H54 (cell line): ENCODE data around the gene BLACAT1.
A peak's percentile ranks its signal among the peaks of the same experiment; 100 is the strongest.

Source experiments
- DNase-seq: peaks from one replicate; pipeline ENCODE4 v3.0.0; 2011; ENCODE audit warnings: low spot score, mixed read lengths; ENCODE audit not compliant: insufficient read length
- FAIRE-seq: peaks from 3 replicates; lab custom pipeline; 2011; peaks lifted over from hg19 to GRCh38; lab: Jason Lieb, UNC
- POLR2A ChIP-seq: IDR thresholded peaks from 2 replicates; pipeline ENCODE4 v1.6.1; 2011; ENCODE audit warnings: low read depth, mild to moderate bottlenecking, low read length

Gene BLACAT1

GRCh38 chr1:205444931-205445645, 10.8 kb downstream of the BLACAT1 start:
- FAIRE-seq (no peak), DNase-seq (no peak)
- TF ChIP-seq POLR2A, result no peak

GRCh38 chr1:205444300-205444930, 11.4 kb downstream of the BLACAT1 start:
- TF ChIP-seq POLR2A, result no peak
- FAIRE-seq, result no peak
- no peak for DNase-seq

- FAIRE-seq (no peak), DNase-seq (no peak)
- TF ChIP-seq POLR2A, result no peak
Observed at GRCh38 chr1:205443585-205444299, 12.1 kb downstream of the BLACAT1 start.

- FAIRE-seq (no peak), DNase-seq (no peak)
- TF ChIP-seq POLR2A, result no peak
Observed at GRCh38 chr1:205442051-205442725, 13.7 kb downstream of the BLACAT1 start.

- no peak for FAIRE-seq
- DNase-seq, result no peak
- TF ChIP-seq POLR2A, result no peak
Observed at GRCh38 chr1:205441716-205442050, 14.2 kb downstream of the BLACAT1 start.

GRCh38 chr1:205441318-205441633, 14.6 kb downstream of the BLACAT1 start:
- no peak for DNase-seq
- no peak for FAIRE-seq

GRCh38 chr1:205440476-205441317, 15.1 kb downstream of the BLACAT1 start:
- DNase-seq (peak; percentile 90), FAIRE-seq (peak; percentile 69)
- no peak for TF ChIP-seq POLR2A

More at GRCh38 chr1:205441318-205441633, 14.6 kb downstream of the BLACAT1 start:
- TF ChIP-seq POLR2A, result no peak

GRCh38 chr1:205440121-205440475, 15.7 kb downstream of the BLACAT1 start:
- DNase-seq, result no peak
- no peak for FAIRE-seq
- TF ChIP-seq POLR2A, result no peak

GRCh38 chr1:205438213-205439158, 17.4 kb downstream of the BLACAT1 start:
- FAIRE-seq (no peak), DNase-seq (peak; percentile 89)
- TF ChIP-seq POLR2A, result no peak

- no peak for DNase-seq
- FAIRE-seq, result no peak
- TF ChIP-seq POLR2A, result no peak
Observed at GRCh38 chr1:205437570-205437969, 18.3 kb downstream of the BLACAT1 start.

GRCh38 chr1:205436776-205437410, 19.0 kb downstream of the BLACAT1 start:
- no peak for TF ChIP-seq POLR2A
- FAIRE-seq, result no peak
- DNase-seq, result no peak
